HCT116 (cell line): ENCODE data around the gene CCDC124. TPM values are rescaled to one million over a fixed set of nuclear protein-coding genes. Genes with fewer than 3 reads are reported as not detected.

Experiments
- ATAC-seq: fragments of 200-7000 bp; cut with Tn5 transposase; 2 replicates; pipeline ENCODE4 v1.9.1; 2020; ENCODE audit warnings: mild to moderate bottlenecking, moderate library complexity
- BruUV-seq: library from RNA; stranded (reverse); fragments of 400-500 nt; replicated peaks from 2 replicates; lab custom pipeline; 2021; lab: Mats Ljungman, UMichigan
- CTCF ChIA-PET: fragments of 300-600 bp; sonication (Branson Sonifier 250); formaldehyde crosslinking; loops from one replicate; lab custom pipeline; 2021; ENCODE audit warnings: antibody characterized with exemption; lab: Charles Lee
- POLR2A ChIA-PET: fragments of 300-600, 350-600 bp; sonication (Branson Sonifier 250); formaldehyde crosslinking; loops from one replicate; lab custom pipeline; 2021; ENCODE audit warnings: antibody characterized with exemption; lab: Charles Lee
- RAD21 ChIA-PET, 2 experiments: fragments of 300-600 bp; sonication (Branson Sonifier 250); formaldehyde crosslinking; loops; one replicate each; lab custom pipeline; 2023; ENCODE audit warnings: low total read pairs in 2 of 2; ENCODE audit not compliant: uncharacterized antibody in 2 of 2, unreplicated experiment in 2 of 2, low non-redundant PET in 1 of 2; lab: Charles Lee
- DNase-seq: peaks from one replicate; pipeline ENCODE4 v3.0.0-alpha.2; 2010; ENCODE audit warnings: low read depth, low spot score
- H2AFZ ChIP-seq: fragments of 200-600 bp; shearing (Covaris generic), sonication (generic); 2 replicates; pipeline ENCODE4 v1.6.1; 2017; ENCODE audit warnings: low read depth, mixed run types, mixed read lengths, antibody characterized with exemption, low read length; ENCODE audit not compliant: poor library complexity, severe bottlenecking
- H3K27ac ChIP-seq: 2 replicates; pipeline ENCODE4 v1.5.1; 2012; ENCODE audit warnings: low read depth, low read length
- H3K27me3 ChIP-seq: fragments of 200-600 bp; sonication (generic); 2 replicates; pipeline ENCODE4 v1.6.1; 2016; ENCODE audit warnings: mixed run types, low read length, mixed read lengths; ENCODE audit not compliant: insufficient read depth
- H3K36me3 ChIP-seq, 2 experiments: fragments of 200-500 bp in 1 of 2; fragments of 200-600 bp in 1 of 2; sonication (Bioruptor generic) in 1 of 2; sonication (generic) in 1 of 2; 2 replicates each; pipeline versions ENCODE4 v1.5.1 to v1.6.1; 2014 to 2016; ENCODE audit warnings: low read length in 2 of 2, inconsistent platforms in 1 of 2, mixed read lengths in 1 of 2, mixed run types in 1 of 2; ENCODE audit not compliant: insufficient read depth in 2 of 2, control insufficient read depth in 1 of 2
- H3K4me1 ChIP-seq, 2 experiments: fragments of 200-600 bp in 1 of 2; sonication (generic) in 1 of 2; 2 replicates each; pipeline versions ENCODE4 v1.5.1 to v1.6.1; 2012 to 2017; ENCODE audit warnings: low read length in 2 of 2, inconsistent platforms in 1 of 2, mild to moderate bottlenecking in 1 of 2, mixed read lengths in 1 of 2, mixed run types in 1 of 2, moderate library complexity in 1 of 2; ENCODE audit not compliant: insufficient read depth in 2 of 2, control insufficient read depth in 1 of 2
- H3K4me2 ChIP-seq: fragments of 200-600 bp; sonication (generic); 2 replicates; pipeline ENCODE4 v1.6.1; 2017; ENCODE audit warnings: mixed run types, low read length, mixed read lengths
- H3K4me3 ChIP-seq, 2 experiments: fragments of 200-600 bp in 1 of 2; sonication (generic) in 1 of 2; replicated peaks in 1 of 2; 2 replicates each; pipeline ENCODE4 v1.5.1; 2011 to 2016; ENCODE audit warnings: low read length in 2 of 2, control low read depth in 1 of 2, low read depth in 1 of 2, mild to moderate bottlenecking in 1 of 2, mixed read lengths in 1 of 2, mixed run types in 1 of 2
- H3K79me2 ChIP-seq: fragments of 200-600 bp; sonication (generic); 2 replicates; pipeline ENCODE4 v1.6.1; 2017; ENCODE audit warnings: mild to moderate bottlenecking, mixed run types, low read length, moderate library complexity, mixed read lengths; ENCODE audit not compliant: insufficient read depth
- H3K9ac ChIP-seq: fragments of 200-600 bp; sonication (generic); 2 replicates; pipeline ENCODE4 v1.6.1; 2016; ENCODE audit warnings: low read length, mixed read lengths
- H3K9me2 ChIP-seq: fragments of 200-600 bp; sonication (generic), shearing (Covaris generic); 2 replicates; pipeline ENCODE4 v1.6.1; 2017; ENCODE audit warnings: mixed run types, mild to moderate bottlenecking, moderate library complexity; ENCODE audit not compliant: insufficient read depth
- H3K9me3 ChIP-seq, 2 experiments: fragments of 200-500 bp in 1 of 2; fragments of 200-600 bp in 1 of 2; sonication (Bioruptor generic) in 1 of 2; sonication (generic) in 1 of 2; 2 replicates each; pipeline ENCODE4 v1.6.1; 2014 to 2017; ENCODE audit warnings: low read length in 2 of 2, mixed read lengths in 2 of 2, inconsistent platforms in 1 of 2, low read depth in 1 of 2, mild to moderate bottlenecking in 1 of 2, mixed run types in 1 of 2, moderate library complexity in 1 of 2; ENCODE audit not compliant: control insufficient read depth in 1 of 2, insufficient read depth in 1 of 2
- H4K20me1 ChIP-seq: fragments of 200-600 bp; sonication (generic), shearing (Covaris generic); 2 replicates; pipeline ENCODE4 v1.6.1; 2017; ENCODE audit warnings: mixed run types, mild to moderate bottlenecking, moderate library complexity; ENCODE audit not compliant: insufficient read depth
- EGR1 ChIP-seq: IDR thresholded peaks from 2 replicates; pipeline ENCODE4 v1.6.1; 2012; ENCODE audit warnings: low read depth
- ELF1 ChIP-seq: IDR thresholded peaks from 2 replicates; pipeline ENCODE4 v1.6.1; 2012; ENCODE audit warnings: low read depth, borderline replicate concordance
- EZH2 ChIP-seq: fragments of 200-600 bp; sonication (generic); IDR thresholded peaks from 2 replicates; pipeline ENCODE4 v1.6.1; 2017; ENCODE audit warnings: antibody characterized with exemption, mixed run types
- JUND ChIP-seq: IDR thresholded peaks from 2 replicates; pipeline ENCODE4 v1.6.1; 2012
- SIN3A ChIP-seq: IDR thresholded peaks from 2 replicates; pipeline ENCODE4 v1.6.1; 2012; ENCODE audit warnings: low read depth
- SRF ChIP-seq: IDR thresholded peaks from 2 replicates; pipeline ENCODE4 v1.6.1; 2012; ENCODE audit warnings: low read depth
- ZBTB33 ChIP-seq: IDR thresholded peaks from 2 replicates; pipeline ENCODE4 v1.6.1; 2011; ENCODE audit warnings: mild to moderate bottlenecking, low read length, moderate library complexity; ENCODE audit not compliant: insufficient replicate concordance; ENCODE audit errors: extremely low read depth
- intact Hi-C: fragments of 100-400 bp; cut with micrococcal nuclease; formaldehyde crosslinking; loops from 2 replicates; pipeline ENCODE4 v1.10.0; 2022
- total RNA-seq: library from RNA; stranded (reverse); gene quantifications from one replicate; pipeline ENCODE4 v1.2.1, GENCODE V29; 2021; ENCODE audit not compliant: unreplicated experiment
- TF ChIP-seq, protein P1 (sequence below): IDR thresholded peaks from 2 replicates; pipeline ENCODE4 v1.6.1; 2012
- TF ChIP-seq, protein P2 (sequence below), 3 experiments: fragments of 200-600 bp in 1 of 3; sonication (generic) in 1 of 3; IDR thresholded peaks in 2 of 3; conservative IDR thresholded peaks in 1 of 3; 2 replicates each; pipeline ENCODE4 v1.5.1; 2012 to 2017; ENCODE audit warnings: low read depth in 2 of 3, low read length in 2 of 3, antibody characterized with exemption in 1 of 3, borderline replicate concordance in 1 of 3, control low read depth in 1 of 3, mild to moderate bottlenecking in 1 of 3, mixed read lengths in 1 of 3, mixed run types in 1 of 3, moderate library complexity in 1 of 3; ENCODE audit not compliant: insufficient read depth in 1 of 3
- TF ChIP-seq, protein P3 (sequence below): IDR thresholded peaks from 2 replicates; pipeline ENCODE4 v1.6.1; 2012

Gene CCDC124
- total RNA-seq, 1 experiment from 2014 or later = 177 TPM

GRCh38 chr19:17972230-17972629, 39.4 kb downstream of the CCDC124 start:
- Histone ChIP-seq H3K9me3 (no peaks in the 10 kb centered on the region), H4K20me1 (no peaks in the 10 kb centered on the region), H3K4me3 (no peak overlapping the region), H3K27me3 (no peaks in the 10 kb centered on the region), H3K4me1 (no peaks in the 10 kb centered on the region), H3K9me2 (no peaks in the 10 kb centered on the region), H2AFZ (no peak overlapping the region), H3K27ac (no peak overlapping the region), H3K36me3 (no peaks in the 10 kb centered on the region), H3K9ac (no peak overlapping the region), H3K4me2 (no peak overlapping the region), H3K79me2 (no peaks in the 10 kb centered on the region)
- TF ChIP-seq JUND (no peak), ZBTB33 (no peak), SIN3A (no peak), EZH2 (no peak), EGR1 (no peak), ELF1 (no peak), SRF (no peak)
- TF ChIP-seq, protein P1, sequence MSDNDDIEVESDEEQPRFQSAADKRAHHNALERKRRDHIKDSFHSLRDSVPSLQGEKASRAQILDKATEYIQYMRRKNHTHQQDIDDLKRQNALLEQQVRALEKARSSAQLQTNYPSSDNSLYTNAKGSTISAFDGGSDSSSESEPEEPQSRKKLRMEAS = no peak
- TF ChIP-seq, protein P2, sequence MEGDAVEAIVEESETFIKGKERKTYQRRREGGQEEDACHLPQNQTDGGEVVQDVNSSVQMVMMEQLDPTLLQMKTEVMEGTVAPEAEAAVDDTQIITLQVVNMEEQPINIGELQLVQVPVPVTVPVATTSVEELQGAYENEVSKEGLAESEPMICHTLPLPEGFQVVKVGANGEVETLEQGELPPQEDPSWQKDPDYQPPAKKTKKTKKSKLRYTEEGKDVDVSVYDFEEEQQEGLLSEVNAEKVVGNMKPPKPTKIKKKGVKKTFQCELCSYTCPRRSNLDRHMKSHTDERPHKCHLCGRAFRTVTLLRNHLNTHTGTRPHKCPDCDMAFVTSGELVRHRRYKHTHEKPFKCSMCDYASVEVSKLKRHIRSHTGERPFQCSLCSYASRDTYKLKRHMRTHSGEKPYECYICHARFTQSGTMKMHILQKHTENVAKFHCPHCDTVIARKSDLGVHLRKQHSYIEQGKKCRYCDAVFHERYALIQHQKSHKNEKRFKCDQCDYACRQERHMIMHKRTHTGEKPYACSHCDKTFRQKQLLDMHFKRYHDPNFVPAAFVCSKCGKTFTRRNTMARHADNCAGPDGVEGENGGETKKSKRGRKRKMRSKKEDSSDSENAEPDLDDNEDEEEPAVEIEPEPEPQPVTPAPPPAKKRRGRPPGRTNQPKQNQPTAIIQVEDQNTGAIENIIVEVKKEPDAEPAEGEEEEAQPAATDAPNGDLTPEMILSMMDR (IDR thresholded peaks at IDR 0.05 in 2 of 3, conservative IDR thresholded peaks at IDR 0.05 in 1 of 3; ENCODE audit: borderline replicate concordance in 1 of 3, insufficient read depth in 1 of 3, low read depth in 2 of 3, low read length in 2 of 3) = no peak
- TF ChIP-seq, protein P3, sequence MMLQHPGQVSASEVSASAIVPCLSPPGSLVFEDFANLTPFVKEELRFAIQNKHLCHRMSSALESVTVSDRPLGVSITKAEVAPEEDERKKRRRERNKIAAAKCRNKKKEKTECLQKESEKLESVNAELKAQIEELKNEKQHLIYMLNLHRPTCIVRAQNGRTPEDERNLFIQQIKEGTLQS = no peak
- DNase-seq = no peak
- intact Hi-C loops = no loop called here
- no peak for ATAC-seq
- ChIA-PET POLR2A (no interaction called here), CTCF (interaction anchor here (0.6 kb wide), 1 partner anchor 24 kb away, joined by 3 read pairs; no protein-coding TSS in a partner anchor), RAD21 (no interaction called here)
- BruUV-seq = no TSS peak
